GM12873 (cell line): ENCODE measurements around the gene STRIP2.

ENCODE experiments used
- TF ChIP-seq, protein P1 (sequence below): IDR thresholded peaks from 2 replicates; pipeline ENCODE4 v1.5.1; 2012; ENCODE audit warnings: low read depth, mild to moderate bottlenecking, moderate library complexity, low read length, control low read depth; ENCODE audit not compliant: insufficient read depth; ENCODE audit errors: missing control alignments

The STRIP2 gene

DNA sequence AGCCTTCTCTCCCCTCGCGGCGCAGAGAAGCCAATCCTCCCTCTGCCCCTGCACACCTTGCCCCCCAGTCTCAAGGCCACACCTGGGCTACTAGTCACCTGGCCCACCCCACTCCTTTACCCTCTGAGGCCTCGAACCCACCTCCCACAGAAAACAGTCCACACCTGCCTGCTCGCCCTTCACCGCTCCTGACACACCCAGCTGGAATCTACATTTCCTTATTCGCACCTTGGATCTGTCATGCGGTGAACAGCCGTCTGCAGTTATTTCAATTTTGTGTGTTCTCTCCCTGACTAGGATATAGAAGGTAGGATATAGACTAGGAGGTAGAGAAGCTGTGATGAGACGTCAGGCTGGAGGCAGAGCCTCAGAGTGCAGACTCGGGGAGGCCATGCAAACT, 97.5 kb downstream of the STRIP2 start:
- TF ChIP-seq, protein P1, sequence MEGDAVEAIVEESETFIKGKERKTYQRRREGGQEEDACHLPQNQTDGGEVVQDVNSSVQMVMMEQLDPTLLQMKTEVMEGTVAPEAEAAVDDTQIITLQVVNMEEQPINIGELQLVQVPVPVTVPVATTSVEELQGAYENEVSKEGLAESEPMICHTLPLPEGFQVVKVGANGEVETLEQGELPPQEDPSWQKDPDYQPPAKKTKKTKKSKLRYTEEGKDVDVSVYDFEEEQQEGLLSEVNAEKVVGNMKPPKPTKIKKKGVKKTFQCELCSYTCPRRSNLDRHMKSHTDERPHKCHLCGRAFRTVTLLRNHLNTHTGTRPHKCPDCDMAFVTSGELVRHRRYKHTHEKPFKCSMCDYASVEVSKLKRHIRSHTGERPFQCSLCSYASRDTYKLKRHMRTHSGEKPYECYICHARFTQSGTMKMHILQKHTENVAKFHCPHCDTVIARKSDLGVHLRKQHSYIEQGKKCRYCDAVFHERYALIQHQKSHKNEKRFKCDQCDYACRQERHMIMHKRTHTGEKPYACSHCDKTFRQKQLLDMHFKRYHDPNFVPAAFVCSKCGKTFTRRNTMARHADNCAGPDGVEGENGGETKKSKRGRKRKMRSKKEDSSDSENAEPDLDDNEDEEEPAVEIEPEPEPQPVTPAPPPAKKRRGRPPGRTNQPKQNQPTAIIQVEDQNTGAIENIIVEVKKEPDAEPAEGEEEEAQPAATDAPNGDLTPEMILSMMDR = no peak

DNA sequence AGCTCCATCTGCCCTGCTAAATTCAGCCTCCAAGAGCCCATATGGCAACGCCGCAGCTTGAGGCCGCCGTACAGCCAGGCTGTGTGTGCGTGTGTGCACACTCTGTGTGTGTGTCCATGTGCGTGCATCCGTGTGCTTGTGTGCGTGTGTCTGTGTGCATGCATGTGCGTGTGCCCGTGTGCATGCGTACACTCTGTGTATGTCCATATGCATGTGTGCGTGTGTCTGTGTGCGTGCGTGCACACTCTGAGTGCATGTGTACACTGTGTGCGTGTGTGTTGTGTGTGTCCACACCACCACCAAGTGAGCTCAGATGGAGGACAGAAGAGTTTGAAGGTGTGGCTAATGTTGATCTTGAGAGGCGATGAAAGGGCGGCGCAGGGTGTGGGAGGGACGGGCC, 98.1 kb downstream of the STRIP2 start:
- TF ChIP-seq, protein P1 = no peak

DNA sequence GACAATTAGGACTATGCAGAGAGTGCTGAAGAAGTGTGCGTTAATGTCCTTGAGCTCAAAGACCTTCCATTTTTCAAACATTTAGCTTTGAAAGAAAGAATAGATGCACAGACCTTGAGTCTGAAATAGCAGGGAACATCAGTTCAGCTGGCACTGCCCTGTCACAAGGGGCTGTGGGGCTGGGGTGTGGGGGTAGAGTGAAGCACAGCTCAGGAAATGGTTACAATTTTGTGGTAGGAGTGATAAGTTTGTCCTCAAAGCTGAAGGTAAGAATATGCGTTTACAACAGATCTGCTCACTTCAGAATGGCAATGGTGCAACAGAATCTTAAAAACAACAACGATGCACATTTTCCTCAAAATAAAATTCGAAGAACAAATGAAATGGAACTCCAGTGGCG, 101.7 kb downstream of the STRIP2 start:
- TF ChIP-seq, protein P1 = no peak

DNA sequence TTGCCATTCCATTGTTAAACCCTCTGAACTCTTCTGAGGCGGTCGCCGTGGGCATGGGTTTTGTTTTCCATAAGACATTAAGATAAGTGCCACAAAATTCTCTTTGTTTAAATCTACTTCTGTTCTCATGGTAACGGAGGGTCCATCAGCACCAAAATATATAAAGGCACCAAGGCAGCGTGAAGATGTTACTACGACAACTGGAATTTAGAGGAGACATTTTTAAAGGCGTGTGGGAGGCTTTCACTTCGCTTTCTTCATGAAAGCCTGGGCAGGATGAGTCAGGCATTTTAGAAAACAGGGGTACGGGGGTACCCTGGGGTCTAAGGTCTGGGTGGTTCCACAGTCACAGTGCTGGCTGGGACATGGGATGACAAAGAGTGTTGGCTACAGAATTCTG, 102.1 kb downstream of the STRIP2 start:
- TF ChIP-seq, protein P1 = no peak
